ENCODE data around the gene MUS81.

The MUS81 gene

DNA sequence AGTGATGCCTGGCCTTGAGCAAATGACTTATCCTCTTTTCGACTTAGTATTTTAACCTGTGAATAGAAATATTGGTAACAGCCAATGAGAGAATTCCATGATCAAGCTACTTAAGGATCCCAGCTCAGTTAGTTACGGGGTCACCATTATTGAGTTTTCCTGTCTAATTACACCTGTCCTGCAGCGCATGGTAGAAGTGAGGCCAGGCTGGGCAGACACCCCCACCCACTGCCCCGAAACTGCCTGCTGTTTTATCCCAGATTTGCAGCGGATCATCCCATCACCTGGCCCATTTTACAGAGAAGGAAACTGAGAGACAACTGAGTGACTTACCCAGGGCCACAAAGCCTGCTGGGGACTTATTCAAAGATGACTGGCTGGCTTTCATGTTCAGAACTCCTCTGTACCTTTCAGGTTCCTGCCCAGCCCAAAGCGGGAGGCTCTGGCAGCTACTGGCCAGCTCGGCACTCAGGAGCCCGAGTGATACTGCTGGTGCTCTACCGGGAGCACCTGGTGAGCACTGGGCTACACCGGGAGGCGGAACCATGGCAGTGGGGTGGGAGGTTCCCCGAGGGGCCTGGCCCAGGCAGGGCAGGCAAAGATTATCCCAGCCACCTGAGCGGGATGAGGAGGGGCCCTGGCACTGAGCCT is 1.4 kb downstream of the MUS81 start:
- no peak for DNase-seq (ENCODE audit: low spot score)

DNA sequence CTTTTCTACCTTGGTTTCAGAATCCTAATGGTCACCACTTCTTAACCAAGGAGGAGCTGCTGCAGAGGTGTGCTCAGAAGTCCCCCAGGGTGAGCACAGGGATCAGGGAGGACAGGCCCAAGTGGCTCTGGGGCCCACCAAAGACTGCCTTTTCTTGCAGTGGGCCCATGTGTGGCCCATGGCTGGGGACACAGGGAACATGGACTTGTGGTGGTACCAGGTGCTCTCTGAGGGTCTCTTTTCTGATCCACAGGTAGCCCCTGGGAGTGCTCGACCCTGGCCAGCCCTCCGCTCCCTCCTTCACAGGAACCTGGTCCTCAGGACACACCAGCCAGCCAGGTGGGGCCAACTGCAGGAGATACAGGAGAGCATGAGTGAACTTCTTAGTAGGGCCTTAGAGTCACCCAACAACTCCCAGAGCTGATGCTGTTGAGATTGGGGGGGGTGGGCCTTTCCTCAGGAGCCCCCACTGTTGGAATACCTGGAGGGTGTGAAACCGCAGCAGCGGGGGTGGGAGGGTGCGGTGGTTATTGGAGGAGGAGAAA is 2.0 kb downstream of the MUS81 start:
- DNase-seq (ENCODE audit: low spot score): no peak

DNA sequence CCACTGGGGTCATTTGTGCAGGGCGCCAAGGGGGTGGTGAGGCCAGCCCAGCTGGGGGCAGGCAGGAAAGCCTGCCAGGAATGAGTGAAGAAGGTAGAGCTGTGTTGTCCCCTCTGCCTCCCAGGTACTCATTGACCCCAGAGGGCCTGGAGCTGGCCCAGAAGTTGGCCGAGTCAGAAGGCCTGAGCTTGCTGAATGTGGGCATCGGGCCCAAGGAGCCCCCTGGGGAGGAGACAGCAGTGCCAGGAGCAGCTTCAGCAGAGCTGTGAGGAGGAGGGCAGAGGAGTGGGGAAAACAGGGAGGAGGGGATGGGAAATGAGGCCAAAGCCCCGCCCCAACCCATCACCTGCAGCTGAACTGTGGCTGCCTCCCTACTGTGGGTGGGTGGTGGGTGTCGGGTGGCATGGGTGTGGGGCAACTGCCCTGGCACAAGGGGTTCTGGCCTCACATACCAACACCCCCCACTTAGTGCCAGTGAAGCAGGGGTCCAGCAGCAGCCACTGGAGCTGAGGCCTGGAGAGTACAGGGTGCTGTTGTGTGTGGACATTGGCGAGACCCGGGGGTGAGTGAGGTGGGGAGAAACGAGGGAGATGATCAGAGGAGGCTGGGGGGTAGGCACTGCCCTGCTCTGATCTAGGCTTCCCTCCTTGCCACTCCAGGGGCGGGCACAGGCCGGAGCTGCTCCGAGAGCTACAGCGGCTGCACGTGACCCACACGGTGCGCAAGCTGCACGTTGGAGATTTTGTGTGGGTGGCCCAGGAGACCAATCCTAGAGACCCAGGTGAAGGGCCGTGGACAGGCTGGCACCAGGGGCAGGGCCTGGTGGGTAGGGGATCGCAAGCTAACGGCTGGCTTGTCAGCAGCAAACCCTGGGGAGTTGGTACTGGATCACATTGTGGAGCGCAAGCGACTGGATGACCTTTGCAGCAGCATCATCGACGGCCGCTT is 3.0 kb downstream of the MUS81 start:
- DNase-seq (ENCODE audit: low spot score): no peak

DNA sequence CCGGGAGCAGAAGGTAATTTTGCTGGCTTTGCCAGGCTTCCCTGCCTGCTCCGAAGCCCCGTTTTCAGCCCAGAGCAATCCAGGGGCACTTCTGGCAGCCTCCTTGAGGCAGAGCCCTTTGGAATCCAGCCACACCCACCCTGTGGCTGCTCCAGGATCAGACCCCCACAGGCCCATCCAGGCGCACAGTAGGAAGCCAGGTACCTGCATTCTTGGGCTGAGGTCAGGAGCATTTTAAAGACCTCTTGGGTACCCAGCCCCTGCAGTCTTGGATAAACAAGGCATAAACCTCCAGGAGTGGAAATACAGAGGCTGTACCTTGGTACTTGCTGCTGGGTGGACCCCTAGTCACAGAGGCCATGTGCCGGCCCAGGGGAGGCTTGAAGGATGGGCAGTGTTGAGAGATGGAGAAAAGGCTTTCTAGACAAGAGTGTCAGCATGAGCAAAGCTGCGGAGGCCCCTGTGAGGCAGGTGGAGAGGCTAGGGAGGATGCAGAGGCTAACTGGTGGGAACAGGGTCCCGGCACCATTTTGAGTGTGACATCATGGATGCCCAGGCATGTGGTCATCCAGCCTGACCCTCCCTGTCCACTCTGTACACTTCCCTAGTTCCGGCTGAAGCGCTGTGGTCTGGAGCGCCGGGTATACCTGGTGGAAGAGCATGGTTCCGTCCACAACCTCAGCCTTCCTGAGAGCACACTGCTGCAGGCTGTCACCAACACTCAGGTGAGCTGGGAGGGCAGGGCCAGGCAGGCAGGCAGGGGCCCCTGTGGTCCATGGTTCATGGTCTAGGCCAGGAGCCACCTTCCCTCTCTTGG is 3.9 kb downstream of the MUS81 start:
- DNase-seq (ENCODE audit: low spot score): no peak

DNA sequence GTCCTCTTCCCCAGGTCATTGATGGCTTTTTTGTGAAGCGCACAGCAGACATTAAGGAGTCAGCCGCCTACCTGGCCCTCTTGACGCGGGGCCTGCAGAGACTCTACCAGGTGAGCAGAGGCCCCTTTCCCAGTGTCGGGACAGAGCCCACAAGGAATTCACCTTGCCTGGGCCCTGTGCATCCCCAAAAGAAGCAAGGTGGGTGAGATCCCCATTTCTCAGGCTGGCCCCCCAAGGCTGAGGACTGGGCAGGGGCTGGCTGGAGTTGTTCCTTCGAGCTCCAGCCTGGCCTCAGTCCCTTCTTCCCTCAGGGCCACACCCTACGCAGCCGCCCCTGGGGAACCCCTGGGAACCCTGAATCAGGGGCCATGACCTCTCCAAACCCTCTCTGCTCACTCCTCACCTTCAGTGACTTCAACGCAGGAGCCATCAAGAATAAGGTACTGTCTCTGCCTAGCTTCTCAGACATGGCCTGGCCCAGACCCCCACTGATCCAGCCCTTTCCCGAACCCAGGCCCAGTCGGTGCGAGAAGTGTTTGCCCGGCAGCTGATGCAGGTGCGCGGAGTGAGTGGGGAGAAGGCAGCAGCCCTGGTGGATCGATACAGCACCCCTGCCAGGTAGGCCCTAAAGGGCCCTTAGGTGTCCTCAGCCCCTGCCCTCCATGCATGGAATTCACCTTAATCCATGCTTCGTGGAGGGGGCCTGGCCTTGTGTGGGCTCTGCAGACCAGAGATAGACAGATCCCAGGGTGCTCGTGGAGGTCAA is 4.7 kb downstream of the MUS81 start:
- no peak for DNase-seq (ENCODE audit: low spot score)

DNA sequence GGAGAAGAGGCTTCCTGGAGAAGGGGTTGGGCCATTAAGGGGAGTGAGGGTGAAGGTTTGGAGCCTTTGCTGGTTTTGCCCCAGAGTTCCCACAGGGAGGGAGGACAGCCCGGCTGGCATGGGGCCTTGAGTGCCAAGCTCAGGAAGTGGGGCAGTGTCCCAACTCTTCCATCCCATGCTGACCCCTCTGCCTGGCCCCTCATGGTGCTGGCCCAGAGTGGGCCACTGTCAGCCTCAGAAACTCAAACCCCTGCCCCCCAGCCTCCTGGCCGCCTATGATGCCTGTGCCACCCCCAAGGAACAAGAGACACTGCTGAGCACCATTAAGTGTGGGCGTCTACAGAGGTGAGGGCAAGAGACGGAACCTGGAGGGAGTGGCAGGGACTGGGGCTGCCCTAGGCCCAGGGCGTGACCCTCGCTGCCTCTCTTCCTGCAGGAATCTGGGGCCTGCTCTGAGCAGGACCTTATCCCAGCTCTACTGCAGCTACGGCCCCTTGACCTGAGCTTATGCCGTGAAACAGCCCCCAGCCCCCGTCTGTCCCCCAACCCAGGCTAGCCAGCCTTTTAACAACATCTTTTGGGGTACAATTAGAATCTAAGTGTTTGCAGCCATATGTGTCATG is 5.4 kb downstream of the MUS81 start:
- no peak for DNase-seq (ENCODE audit: low spot score)

DNA sequence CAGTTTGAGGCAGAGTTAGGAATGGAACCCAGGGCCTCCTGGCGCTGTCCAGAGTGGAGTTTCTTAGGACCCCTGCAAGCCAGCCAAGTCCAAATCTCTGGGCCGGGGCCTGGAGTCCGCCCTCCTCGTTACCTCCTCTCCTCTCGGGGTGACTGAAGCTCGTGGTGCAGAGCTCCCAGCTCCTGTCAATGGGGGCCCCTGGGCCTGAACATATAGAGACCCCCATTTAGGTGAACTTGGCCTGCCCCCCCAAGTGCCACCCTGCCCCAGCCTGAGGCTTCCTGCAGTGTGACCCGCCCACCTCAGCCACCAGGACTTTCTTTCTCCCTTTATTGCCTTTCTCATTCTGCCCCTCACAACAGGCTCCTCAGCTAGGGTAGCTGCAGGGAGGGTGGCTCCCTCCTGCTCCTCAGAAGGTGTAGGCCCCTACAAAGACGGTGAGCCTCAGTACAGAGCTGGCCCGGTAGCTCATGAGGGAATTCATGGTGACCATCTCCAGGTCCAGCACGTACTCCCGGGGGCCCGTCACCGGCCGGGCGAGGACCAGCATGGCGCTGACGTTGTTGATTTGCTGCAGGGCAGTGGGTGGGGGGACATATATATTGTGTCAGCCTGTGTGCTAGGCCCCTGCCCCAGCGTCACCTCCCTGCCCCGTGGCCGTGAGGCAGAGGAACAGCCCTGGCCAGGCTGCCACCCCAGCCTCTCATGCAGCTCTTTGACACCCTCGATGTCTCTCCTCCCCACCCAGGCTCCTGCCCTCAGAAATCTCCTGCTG is 6.5 kb downstream of the MUS81 start:
- DNase-seq (ENCODE audit: low spot score): no peak

DNA sequence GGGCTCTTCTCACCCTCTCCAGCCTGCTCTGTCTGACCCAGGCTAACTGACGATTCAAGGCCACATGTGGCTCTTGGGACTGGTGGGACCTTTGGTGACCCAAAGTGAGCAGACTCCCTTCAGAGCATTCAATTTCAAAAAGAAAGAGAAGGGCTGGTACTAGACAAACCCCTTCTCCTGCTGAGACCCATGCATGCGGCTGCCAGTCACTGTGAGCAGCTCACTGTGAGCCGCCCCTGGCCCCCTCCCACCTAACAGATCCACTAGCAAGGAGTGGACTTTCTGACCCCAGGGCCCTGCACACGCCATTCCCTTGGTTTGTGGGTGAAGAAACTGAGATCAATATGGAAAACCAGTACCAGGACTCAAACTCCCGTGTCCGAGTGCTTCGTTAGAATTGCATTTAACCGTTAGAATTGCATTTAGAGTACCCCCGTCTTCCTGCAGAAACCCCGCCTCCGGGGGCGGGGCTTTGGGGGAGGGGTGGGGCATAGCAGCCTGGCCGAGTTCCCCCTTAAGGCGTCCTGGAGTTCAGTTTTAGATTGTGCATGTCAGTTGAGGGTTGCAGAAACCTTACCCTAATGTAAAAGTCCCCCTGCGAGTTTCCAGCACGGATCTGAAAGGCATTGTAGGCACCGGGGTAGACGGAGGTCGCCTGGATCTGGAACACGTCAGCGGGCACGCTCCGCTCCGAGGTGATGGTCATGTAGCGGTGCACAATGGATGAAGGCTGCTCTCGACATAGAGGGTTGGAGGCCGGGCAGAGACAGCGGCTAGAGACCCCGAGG is 7.2 kb downstream of the MUS81 start:
- DNase-seq (ENCODE audit: low spot score): no peak

DNA sequence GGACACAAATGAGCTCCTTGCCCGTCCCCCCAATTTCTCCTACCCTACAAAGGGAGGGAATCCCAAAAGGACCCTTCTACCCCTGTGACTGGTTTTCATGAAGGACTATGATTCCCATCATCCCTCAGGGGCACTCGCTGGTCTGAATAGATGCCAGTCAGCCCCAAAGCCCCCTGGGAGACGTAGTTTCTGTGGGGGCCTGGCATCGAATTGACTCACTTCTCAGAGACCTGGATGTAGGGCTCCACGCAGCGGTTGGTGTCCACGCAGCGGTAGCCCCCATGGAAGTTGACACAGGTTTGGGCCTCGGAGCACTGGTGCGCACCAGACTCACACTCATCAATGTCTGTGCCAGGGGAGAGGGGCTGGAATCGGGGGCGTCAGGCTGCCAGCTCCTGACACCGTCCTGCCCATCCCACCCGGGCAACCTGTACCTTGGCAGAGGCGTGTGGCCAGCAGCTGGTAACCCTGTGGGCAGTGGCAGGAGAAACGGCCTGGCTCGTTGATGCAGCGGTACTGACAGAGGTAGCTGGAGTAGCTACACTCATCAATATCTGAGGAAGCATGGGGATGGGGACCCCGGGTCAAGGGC is 7.9 kb downstream of the MUS81 start:
- no peak for DNase-seq (ENCODE audit: low spot score)

DNA sequence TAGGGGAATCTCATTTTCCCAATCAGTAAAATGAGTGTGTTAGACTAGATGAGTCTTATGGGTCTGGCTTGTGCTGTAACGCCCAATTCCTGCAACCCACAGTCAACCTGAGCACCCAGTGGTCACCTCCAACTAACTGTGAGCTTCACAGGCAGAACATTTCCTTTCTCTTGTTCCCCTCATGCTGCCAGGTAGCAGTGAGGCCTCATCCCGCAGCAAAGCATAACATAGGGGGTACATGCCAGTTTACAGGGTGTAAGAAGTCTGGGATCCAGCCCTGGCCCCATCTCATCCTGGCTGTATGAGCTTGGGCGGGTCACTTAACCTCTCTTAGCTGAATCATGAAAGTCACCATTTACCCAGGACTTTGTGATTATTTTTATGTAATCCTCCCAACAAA is 8.7 kb downstream of the MUS81 start:
- no peak for DNase-seq (ENCODE audit: low spot score)

DNA sequence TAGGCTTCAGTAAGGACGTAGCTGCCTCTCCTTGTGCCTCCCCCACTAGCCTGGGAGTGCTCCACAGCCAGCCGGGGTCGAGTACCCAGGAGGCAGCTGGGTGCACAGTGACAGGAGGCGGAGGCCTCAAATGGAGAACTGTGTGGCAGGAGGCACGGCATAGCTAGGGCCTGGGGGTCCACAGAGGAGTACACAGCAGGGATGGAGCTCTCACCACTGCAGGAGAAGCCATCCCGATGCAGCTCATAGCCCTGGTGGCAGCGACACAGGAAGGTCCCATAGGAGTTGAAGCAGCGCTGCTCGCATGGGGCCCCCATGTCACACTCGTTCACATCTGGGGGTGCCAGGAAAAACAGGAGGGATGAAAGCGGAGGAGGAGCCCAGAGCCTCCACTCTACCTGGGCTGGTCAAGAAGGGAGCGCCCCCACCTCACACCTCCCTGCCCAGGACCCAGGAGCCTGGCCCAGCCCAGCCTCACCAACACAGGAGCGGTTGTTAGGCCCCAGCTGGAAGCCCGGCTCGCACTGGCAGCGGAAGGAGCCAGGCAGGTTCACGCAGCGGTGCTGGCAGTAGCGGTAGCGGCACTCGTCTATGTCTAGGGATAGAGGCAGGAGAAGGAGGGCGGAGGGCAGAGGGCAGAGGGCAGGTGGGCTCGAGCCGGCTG is 9.5 kb downstream of the MUS81 start:
- DNase-seq (ENCODE audit: low spot score): no peak

DNA sequence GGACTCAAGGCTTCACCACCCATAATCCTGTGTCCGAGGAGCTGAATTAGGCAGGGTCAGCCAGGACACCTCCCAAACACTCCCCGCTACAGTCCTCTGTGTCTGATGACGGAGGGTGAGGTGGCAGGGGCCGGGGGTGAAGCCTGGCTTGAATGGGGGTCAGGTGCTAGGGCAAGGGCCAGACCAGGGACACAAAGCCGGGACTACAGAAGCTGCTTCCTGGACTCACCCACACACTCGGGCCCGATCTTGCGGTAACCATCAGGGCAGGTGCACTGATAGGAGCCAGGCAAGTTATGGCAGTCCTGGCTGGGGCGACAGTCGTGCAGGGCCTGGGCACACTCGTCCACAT is 10.1 kb downstream of the MUS81 start:
- DNase-seq (ENCODE audit: low spot score): no peak

DNA sequence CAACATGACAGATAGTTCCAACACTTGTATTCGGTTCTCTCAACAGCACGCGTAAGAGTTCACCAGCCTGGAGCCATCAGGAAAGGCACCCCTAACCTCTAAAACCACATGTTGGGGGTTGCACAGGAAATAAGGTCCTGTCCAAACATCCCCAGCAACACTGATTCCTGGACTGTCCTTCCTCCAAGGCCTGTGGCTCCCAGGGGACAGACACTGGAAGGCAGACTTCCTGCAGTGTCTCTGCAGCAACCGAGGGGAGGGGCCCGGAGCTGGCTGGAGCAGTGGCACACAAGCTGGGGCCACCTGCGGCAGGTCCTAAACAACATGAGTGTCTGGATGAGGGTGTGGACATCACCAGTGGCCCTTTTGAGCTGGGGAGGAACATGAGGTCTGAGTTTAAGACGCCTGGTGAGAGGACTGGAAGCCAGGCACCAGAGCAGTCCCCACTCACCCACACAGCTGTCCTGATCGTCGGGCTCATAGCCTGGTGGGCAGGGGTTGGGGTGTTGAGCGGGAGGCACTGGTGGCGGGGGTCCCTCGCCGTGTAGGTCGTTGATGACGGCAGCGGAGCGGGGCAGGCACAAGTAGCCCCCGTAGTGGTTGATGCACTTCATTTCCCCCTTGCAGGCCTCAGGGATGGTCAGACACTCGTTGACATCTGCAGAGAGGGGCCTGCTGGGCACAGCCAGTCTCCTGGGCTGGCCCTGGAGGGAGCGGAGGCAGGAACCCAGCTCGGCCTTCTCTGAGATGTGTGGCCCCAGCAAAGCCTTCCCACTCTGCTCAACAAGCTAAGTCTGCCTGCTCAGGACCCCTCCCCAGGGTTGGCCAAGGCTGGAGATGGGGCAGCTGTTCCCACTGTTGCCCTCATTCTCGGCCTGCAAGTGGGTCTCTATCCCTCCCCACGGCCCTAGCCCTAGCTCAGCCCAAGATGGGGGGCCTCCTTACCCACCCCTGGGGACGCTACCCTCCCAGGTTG is 10.8 kb downstream of the MUS81 start:
- no peak for DNase-seq (ENCODE audit: low spot score)

DNA sequence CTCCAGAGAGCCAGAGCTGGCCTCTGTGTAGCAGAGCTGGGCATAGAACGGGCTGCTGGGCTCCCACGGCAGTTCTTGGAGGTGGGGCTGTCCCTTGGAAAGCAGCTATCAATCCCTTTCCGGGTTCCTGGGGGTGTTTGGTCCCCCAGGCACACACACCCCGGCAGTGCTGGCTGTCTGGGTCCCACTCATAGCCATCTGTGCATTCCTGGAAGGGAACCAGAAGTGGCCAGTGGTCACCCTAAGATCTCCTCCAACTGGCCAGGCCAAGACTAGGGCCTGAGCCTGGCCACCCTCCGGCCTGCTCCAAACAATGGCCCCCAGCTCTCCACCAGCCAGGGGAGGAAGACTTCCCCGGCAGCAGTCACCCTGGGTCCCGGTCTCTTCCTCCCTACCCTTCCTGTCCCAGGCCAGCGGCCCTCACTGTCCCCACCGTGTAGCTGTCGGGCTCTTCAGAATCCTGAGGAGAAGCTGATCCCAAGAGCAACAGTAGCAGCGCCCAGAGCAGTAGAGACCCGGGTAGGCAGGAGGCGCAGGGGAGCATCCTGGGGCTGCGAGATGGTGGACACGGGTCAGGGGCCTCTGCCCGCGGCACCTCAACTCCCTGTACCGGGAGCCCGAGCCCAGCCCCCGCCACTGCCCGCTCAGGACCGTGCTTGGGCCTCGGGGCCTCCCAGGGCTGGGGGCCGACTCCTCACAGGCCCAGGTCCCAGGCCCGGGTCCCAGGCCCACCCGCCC is 11.7 kb downstream of the MUS81 start:
- DNase-seq (ENCODE audit: low spot score): no peak

DNA sequence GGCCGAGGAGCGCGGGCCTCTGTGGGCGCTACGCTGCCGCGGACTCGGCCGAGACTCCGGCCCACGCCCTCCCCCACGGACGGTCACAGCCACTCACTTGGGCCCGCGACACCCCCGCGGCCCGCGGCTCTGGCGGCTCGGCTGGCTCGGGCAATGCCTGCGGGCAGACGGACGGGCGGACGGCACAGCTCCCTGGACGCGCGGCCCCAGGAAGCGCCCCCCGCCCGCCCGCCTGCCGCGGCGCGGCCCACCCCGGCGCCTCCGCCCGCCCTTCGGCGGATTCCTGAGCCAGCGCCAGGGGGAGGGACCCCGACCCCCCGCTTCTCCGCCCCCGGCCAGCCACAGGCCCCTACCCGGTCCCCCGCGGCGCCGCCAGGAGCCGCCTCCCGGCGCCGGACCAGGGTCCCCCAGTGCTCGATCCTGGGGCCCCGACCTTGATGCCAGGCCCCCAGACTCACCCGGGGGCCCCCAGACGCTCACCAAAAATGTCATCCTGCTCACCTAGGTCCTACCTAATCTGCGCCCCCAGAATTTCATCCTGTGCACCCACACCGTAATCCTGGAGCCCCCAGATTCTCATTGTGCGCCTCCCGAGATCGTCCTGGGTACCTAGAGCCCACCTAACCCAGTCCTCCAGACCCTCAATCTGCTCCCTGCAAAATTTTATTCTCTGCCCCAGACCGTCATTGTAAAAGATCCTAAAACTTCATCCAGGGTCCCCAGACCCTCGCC is 12.5 kb downstream of the MUS81 start, which contains the start of gene EFEMP2:
EFEMP2 (minus strand) TSS at position 215 of the 732 bp plus-strand sequence. CDS start 446 bp downstream, outside the sequence.
- no peak for DNase-seq (ENCODE audit: low spot score)

Data from globus pallidus (tissue), 1 donor.